SHP77 treated with DMSO at 0.1 percent for 48 hours (cell line): ENCODE results near the gene ZBTB16.

Experiments
- DNase-seq: peaks from one replicate; lab custom pipeline; 2025; lab: John Stamatoyannopoulos, UW

Gene ZBTB16

GRCh38 chr11:114083391-114084252 lies 24.1 kb downstream of the ZBTB16 start:
- no peak for DNase-seq

GRCh38 chr11:114084414-114084813 lies 24.9 kb downstream of the ZBTB16 start:
- DNase-seq = no peak

- DNase-seq = peak; percentile 82
Measured at GRCh38 chr11:114085965-114086793, 26.7 kb downstream of the ZBTB16 start.

DNA sequence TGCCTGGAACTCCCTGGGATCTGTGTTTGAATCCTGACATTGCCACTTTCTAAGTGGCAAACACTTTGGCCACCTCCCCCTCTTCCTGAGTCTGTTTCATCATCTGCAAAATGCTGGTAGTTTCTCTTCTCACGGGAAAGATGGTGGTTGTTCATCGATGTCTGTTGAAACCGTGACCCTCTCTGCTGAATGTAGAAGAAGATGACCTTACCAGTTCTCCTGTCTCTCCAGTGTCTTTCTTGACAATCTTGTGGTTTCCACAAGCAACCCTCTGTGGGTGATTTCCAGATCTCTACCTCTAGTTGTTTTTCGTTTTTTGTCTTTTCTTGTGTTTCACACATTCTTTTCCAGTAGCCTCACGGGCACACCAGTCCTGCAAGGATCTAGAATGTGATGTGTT lies 27.5 kb downstream of the ZBTB16 start:
- DNase-seq = no peak

- no peak for DNase-seq
Measured at GRCh38 chr11:114088216-114088615, 28.7 kb downstream of the ZBTB16 start.

DNA sequence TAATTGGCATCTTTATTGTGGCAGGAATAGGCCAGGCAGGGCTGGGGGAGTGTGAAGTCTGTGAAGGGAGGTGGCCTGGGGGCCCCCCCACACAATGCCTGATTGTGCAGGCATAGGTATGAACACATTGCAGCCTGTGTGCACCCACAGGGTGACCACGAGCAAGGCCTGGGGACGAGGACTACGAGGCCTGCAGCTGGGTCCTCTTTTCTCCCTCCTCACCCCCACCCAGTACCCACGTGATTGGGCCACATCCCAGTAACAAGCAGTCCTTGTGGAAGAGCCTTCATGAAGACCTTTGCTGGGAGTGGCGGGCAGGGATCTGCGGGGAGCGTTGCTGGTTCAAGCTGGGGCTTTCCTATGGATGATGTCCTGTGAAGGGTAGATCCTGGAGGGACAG lies 29.3 kb downstream of the ZBTB16 start:
- DNase-seq = no peak

GRCh38 chr11:114089748-114090147 lies 30.2 kb downstream of the ZBTB16 start:
- no peak for DNase-seq

DNA sequence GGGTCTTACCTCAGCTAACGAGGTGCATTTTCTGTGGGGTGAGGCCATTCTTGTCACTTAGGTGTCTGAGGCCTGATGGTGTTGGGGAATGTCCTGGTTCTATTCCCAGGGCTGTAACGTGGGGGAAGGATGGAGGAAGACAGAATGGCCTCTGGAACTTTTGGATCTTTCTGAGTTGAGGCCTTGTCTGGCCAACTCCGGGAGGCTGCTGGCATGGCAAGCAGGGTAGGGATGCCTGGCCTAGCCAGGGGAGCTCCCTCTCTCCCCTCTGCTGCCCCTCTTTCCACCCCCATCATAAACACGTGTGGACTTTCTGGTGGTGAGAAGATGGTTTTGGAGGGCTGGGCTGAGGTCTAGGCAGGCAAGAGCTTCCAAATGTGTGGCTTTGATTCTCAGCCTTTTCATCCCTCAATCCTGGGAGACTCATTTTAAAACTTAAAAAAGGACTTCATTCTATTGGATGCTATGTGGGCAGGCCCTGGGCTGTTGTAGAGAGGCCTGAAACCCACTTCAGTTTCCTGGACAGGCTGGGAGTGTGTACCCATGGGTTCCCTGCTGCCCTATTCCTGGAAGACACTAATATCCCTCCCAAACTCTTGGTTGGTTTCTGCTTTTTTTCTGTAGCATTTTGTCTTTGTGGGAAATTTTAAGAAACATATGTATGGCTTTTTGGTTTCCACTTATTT lies 30.9 kb downstream of the ZBTB16 start:
- DNase-seq = no peak

GRCh38 chr11:114090976-114091375 lies 31.5 kb downstream of the ZBTB16 start:
- no peak for DNase-seq

- DNase-seq = no peak
Measured at GRCh38 chr11:114091516-114092397, 32.2 kb downstream of the ZBTB16 start.

DNA sequence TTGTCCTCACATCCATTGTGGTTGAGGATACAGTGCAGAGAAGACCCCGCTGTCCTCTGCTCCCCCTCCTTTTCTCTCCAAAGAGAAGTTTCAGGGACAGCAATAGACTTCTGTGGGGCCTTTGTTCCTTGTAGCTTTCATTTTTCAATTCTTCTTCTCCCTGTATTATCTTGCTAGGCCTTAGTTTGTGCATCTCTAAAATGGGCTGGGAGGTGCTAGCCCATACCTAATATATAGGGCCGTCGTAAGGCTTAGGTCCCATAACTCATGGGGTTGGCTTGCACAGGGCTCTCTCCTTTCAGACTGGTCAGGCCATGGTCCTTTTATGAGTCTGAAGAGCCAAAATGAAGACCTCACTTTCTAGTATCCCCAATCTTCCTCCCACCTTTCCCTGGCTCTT lies 33.0 kb downstream of the ZBTB16 start:
- no peak for DNase-seq

DNA sequence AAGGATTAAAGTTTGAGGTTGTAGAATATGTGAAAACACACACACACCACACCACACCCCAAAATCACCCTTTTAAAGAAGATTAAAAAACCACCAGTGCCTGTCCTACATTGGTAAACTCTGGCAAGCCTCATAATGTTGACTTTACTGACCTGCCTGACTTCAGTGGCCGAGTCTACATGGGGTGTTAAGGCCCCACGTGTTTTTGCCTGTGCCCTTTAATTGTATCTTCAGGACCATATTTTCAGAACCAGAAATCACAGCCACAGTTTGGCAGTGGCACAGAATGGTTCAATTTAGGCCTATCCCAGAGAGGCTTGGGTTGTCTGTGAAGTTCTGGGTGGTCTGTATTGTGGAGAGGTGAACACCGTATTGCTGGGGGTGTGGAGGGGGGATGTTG lies 33.4 kb downstream of the ZBTB16 start:
- no peak for DNase-seq

GRCh38 chr11:114094516-114094915 lies 35.0 kb downstream of the ZBTB16 start:
- no peak for DNase-seq

DNA sequence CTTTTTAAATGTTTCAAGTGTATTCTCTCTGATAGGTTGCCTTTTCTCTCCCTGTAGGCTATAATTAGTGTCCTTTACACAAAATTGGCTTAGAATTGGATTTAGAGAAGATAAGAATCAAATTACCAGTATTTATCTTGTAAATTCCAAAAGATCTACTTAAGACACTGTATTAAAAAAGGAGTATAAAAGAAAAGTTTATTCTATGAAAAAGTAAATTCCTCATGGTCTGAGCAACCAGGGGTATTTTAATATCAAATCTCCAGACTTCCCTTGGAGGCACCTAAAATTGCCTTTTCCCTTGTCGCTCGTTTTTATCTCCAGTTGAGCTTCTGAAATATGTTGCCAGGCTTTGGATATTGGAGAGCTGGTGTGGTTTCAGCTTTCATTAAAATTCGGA lies 36.4 kb downstream of the ZBTB16 start:
- DNase-seq = no peak

- DNase-seq = no peak
Measured at GRCh38 chr11:114097832-114098231, 38.3 kb downstream of the ZBTB16 start.

DNA sequence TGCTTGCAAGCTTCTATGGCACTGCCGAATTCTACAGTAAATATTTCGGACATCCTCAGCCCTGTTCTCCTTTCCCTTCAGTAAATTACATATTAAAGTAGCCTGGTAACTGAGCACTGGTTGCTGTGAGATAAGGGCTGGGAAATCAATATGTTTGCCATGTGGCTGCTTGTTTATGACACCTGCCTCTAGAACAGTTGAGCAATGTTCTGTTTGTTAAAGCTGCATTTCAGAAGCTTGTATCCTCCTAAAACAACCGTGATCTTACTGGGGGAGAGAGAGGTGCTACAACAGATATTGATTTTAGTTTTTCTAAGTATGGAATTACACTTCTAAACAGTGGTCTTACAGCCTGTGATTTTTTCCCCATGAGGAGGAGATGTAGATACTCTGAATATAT lies 39.4 kb downstream of the ZBTB16 start:
- peak; percentile 22 for DNase-seq

GRCh38 chr11:114099392-114100178 lies 40.1 kb downstream of the ZBTB16 start:
- no peak for DNase-seq

DNA sequence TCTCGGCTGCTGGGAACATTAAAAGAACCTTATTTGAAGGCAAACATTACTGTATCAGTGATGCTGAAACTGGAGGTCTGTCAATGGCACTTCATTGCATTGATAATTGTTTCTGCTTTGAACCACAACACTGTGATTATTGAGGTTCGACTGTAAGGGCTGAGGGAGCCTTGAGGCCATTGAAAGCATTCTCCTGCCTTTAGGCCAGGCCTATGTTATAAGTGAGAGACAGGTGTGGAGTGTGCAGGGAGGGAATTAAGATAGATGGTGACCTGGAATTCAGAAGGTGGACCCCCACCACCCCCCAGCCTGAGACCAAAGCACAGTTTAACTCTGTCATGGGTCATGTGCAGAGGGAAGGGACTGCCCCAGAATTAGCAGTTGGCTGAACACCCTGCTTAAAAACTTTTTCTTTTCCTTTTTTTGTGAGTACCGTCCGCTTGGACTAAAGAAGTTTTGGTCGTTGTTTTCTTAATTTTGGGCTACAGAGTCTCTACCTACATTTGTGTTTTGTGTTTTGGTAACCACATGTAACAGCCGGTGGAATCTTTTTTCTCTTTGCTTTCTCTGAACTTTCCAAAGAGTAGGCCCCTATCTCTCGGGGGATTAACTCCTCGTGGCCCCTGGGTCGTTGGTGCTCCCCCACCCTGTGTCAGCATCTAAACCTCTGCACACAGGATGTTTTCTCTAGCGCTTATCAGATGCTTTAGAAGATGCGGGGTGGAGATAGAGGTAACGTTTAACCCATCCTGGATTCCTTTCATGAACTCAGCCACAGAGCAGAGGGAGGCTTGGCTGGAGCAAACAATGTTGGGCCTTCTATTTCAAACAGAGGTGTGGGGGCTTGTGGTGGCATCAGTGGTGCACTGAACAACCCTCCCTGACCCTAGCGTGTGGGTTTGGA lies 43.7 kb downstream of the ZBTB16 start:
- DNase-seq = no peak

DNA sequence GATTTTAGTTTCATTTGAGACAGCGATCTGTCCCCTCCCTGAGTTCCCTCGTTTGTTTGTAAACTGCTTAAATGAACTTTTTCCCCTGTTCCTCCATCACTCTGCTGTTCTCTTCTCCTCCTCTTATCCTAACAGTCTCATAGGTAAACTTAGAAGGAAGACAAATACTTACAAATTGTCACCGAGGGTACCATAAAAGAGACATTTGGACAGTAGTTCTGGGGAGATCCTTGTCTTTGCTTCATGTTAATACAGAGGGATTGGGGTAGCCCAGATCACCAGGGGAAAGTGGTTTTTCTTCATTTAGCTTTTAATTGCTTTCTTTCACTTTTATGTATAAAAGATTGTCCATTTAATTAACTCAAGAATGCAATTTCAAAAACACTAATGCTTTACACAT lies 46.1 kb downstream of the ZBTB16 start:
- DNase-seq = no peak

DNA sequence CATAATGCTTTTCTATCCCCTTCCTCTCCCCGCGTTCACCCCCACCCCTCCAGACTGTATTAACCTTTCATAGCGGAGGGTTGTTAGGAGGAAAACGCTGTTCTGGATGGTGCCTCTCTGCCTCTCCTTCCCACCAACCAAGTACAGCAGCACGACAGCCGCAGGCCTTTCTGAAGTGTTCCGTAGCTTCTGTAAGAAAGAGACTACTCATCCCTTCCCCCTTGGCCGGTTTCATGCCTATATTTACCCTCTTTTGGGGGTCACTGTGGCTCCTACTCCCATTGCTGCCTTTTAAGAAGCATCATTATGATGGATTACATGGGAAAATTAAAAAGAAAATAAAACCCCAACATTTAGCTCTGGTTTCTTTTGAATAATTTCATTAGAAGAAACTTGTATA lies 46.5 kb downstream of the ZBTB16 start:
- no peak for DNase-seq
